Fibroblast of lung (primary cell): Measurements from ENCODE around the gene HPCAL1. TPM values are rescaled to one million over a fixed set of nuclear protein-coding genes. Genes with fewer than 3 reads are reported as not detected.

Experiments used
- DNase-seq, 2 donors: peaks; one replicate each; pipeline versions ENCODE4 v3.0.0 to v3.0.0-alpha.2; 2010; ENCODE audit warnings: low read depth in 2 of 2
- H2AFZ ChIP-seq: 2 replicates; pipeline ENCODE4 v1.5.1; 2012; ENCODE audit warnings: low read length, control low read depth, inconsistent platforms
- H3K27ac ChIP-seq: 2 replicates; pipeline ENCODE4 v1.5.1; 2011; ENCODE audit warnings: low read length, control low read depth; ENCODE audit not compliant: insufficient read depth
- H3K27me3 ChIP-seq: 2 replicates; pipeline ENCODE4 v1.5.1; 2011; ENCODE audit warnings: mild to moderate bottlenecking, low read length; ENCODE audit not compliant: control insufficient read depth, insufficient read depth
- H3K36me3 ChIP-seq: 2 replicates; pipeline ENCODE4 v1.5.1; 2011; ENCODE audit warnings: low read length; ENCODE audit not compliant: control insufficient read depth, insufficient read depth
- H3K4me1 ChIP-seq: 2 replicates; pipeline ENCODE4 v1.5.1; 2011; ENCODE audit warnings: low read length; ENCODE audit not compliant: control insufficient read depth, insufficient read depth; ENCODE audit errors: extremely low read depth
- H3K4me2 ChIP-seq: 2 replicates; pipeline ENCODE4 v1.5.1; 2011; ENCODE audit warnings: low read length, control low read depth; ENCODE audit not compliant: insufficient read depth; ENCODE audit errors: extremely low read depth
- H3K4me3 ChIP-seq, 4 experiments: fragments of 200-600 bp in 1 of 4; sonication (generic) in 1 of 4; replicated peaks in 1 of 4; 2 replicates each; pipeline ENCODE4 v1.5.1; 2011 to 2016; ENCODE audit warnings: low read length in 4 of 4, low read depth in 3 of 4, mild to moderate bottlenecking in 3 of 4, control low read depth in 2 of 4, inconsistent platforms in 1 of 4, mixed read lengths in 1 of 4; ENCODE audit not compliant: insufficient read depth in 1 of 4; ENCODE audit errors: control extremely low read depth in 1 of 4
- H3K79me2 ChIP-seq: 2 replicates; pipeline ENCODE4 v1.5.1; 2012; ENCODE audit warnings: mild to moderate bottlenecking, low read length, inconsistent platforms; ENCODE audit not compliant: control insufficient read depth, insufficient read depth
- H3K9ac ChIP-seq: 2 replicates; pipeline ENCODE4 v1.5.1; 2011; ENCODE audit warnings: mild to moderate bottlenecking, low read length, control low read depth; ENCODE audit not compliant: insufficient read depth
- H3K9me3 ChIP-seq: 2 replicates; pipeline ENCODE4 v1.5.1; 2012; ENCODE audit warnings: low read depth, low read length; ENCODE audit not compliant: control insufficient read depth, insufficient read depth
- H4K20me1 ChIP-seq: 2 replicates; pipeline ENCODE4 v1.5.1; 2011; ENCODE audit warnings: low read length; ENCODE audit not compliant: control insufficient read depth, insufficient read depth; ENCODE audit errors: extremely low read depth
- EZH2 ChIP-seq: IDR thresholded peaks from 2 replicates; pipeline ENCODE4 v1.5.1; 2012; ENCODE audit warnings: low read length, control low read depth, mild to moderate bottlenecking; ENCODE audit errors: missing control alignments
- polyA plus RNA-seq, 2 donors: library from polyadenylated mRNA; depleted of rRNA in 1 of 2; stranded (reverse) in 1 of 2; unstranded in 1 of 2; fragments of >200 nt; gene quantifications; 2 replicates each; pipeline ENCODE4 v1.2.1, GENCODE V29; 2011 to 2012; ENCODE audit warnings: missing spikeins in 1 of 2
- total RNA-seq: library from RNA; depleted of rRNA; stranded (reverse); fragments of >200 nt; gene quantifications from 2 replicates; pipeline ENCODE4 v1.2.1, GENCODE V29; 2014
- TF ChIP-seq, protein P1 (sequence below), 2 donors: IDR thresholded peaks in 1 of 2; conservative IDR thresholded peaks in 1 of 2; 1 replicate in 1 of 2; 2 replicates in 1 of 2; pipeline ENCODE4 v1.5.1; 2011 to 2012; ENCODE audit warnings: low read length in 2 of 2, control low read depth in 1 of 2, inconsistent platforms in 1 of 2, low read depth in 1 of 2, mild to moderate bottlenecking in 1 of 2

The HPCAL1 gene
- total and polyA plus RNA-seq, 2 donors (not counting 1 experiment from before 2014, with no cell fraction given): 11.4 to 34.5 TPM

DNA sequence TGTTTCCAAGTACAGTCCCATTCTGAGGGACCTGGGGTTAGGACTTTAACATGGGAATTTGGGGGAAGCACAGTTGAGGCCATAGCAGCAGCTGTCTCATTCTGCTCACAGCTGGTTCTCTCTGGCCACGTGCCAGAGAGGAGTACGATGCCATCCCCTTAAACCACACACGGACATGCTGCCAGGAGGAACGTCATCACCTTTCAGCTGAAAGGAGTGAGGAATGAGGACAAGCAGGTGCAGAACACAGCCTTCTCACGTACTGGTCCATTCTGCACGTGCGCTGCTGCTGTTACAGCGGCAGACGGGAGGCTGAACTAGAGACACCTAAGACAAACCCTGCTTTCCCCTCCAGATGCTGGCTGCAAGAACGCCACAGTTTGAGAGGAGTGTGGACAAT is 111.9 kb downstream of the HPCAL1 start:
- no peak overlapping the region for H3K4me2 ChIP-seq
- no peaks in the 10 kb centered on the region for H3K9me3 ChIP-seq
- H3K27ac ChIP-seq: no peak overlapping the region
- no peaks in the 10 kb centered on the region for H4K20me1 ChIP-seq
- no peak overlapping the region for H3K4me3 ChIP-seq
- DNase-seq: no peak
- no peaks in the 10 kb centered on the region for H3K79me2 ChIP-seq
- H3K27me3 ChIP-seq: no peaks in the 10 kb centered on the region
- no peak overlapping the region for H3K9ac ChIP-seq
- no peaks in the 10 kb centered on the region for H3K36me3 ChIP-seq
- TF ChIP-seq, protein P1, sequence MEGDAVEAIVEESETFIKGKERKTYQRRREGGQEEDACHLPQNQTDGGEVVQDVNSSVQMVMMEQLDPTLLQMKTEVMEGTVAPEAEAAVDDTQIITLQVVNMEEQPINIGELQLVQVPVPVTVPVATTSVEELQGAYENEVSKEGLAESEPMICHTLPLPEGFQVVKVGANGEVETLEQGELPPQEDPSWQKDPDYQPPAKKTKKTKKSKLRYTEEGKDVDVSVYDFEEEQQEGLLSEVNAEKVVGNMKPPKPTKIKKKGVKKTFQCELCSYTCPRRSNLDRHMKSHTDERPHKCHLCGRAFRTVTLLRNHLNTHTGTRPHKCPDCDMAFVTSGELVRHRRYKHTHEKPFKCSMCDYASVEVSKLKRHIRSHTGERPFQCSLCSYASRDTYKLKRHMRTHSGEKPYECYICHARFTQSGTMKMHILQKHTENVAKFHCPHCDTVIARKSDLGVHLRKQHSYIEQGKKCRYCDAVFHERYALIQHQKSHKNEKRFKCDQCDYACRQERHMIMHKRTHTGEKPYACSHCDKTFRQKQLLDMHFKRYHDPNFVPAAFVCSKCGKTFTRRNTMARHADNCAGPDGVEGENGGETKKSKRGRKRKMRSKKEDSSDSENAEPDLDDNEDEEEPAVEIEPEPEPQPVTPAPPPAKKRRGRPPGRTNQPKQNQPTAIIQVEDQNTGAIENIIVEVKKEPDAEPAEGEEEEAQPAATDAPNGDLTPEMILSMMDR (conservative IDR thresholded peaks at IDR 0.05 in 1 of 2, IDR thresholded peaks at IDR 0.05 in 1 of 2; ENCODE audit: low read depth in 1 of 2, low read length in 2 of 2): no peak
- no peak for TF ChIP-seq EZH2
- H3K4me1 ChIP-seq: peaks cover 6% of the 10 kb centered on the region
- no peak overlapping the region for H2AFZ ChIP-seq

GRCh38 chr2:10415048-10415447 is 112.3 kb downstream of the HPCAL1 start:
- no peak overlapping the region for H2AFZ ChIP-seq
- H3K9me3 ChIP-seq: no peaks in the 10 kb centered on the region
- peaks cover 6% of the 10 kb centered on the region for H3K4me1 ChIP-seq
- H3K27me3 ChIP-seq: no peaks in the 10 kb centered on the region
- no peak overlapping the region for H3K4me3 ChIP-seq
- H3K9ac ChIP-seq: no peak overlapping the region
- H3K4me2 ChIP-seq: no peak overlapping the region
- TF ChIP-seq, protein P1 (conservative IDR thresholded peaks at IDR 0.05 in 1 of 2, IDR thresholded peaks at IDR 0.05 in 1 of 2; ENCODE audit: low read depth in 1 of 2, low read length in 2 of 2): no peak
- TF ChIP-seq EZH2: no peak
- H3K79me2 ChIP-seq: no peaks in the 10 kb centered on the region
- no peak for DNase-seq
- H3K27ac ChIP-seq: no peak overlapping the region
- no peaks in the 10 kb centered on the region for H3K36me3 ChIP-seq
- H4K20me1 ChIP-seq: no peaks in the 10 kb centered on the region

DNA sequence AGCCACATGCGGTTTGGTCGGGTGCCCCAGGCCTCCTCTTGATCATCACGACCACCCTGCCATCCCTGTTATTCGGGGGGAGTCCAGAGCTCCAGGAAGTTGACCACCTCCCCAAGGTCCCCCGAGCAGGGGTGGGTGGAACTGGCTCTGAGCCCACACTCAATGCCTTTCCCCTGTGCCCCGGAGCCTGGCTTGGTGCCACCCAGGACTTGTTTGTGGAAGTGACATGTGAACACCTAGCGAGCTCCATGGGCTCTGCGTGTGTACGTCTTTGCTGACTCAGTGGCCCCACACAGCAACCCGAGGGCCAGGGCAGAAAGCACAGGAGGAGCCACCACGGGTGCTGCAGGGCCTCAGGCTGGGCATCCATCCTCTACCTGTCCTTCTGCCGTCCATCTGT is 112.9 kb downstream of the HPCAL1 start:
- Histone ChIP-seq H3K27ac (no peak overlapping the region), H3K9ac (no peak overlapping the region), H3K4me1 (peaks cover 6% of the 10 kb centered on the region), H4K20me1 (no peaks in the 10 kb centered on the region), H3K4me3 (no peak overlapping the region), H3K79me2 (no peaks in the 10 kb centered on the region), H3K27me3 (no peaks in the 10 kb centered on the region), H2AFZ (no peak overlapping the region), H3K9me3 (no peaks in the 10 kb centered on the region), H3K4me2 (no peak overlapping the region), H3K36me3 (no peaks in the 10 kb centered on the region)
- TF ChIP-seq EZH2: no peak
- TF ChIP-seq, protein P1 (conservative IDR thresholded peaks at IDR 0.05 in 1 of 2, IDR thresholded peaks at IDR 0.05 in 1 of 2; ENCODE audit: low read depth in 1 of 2, low read length in 2 of 2): no peak
- DNase-seq: no peak
